HCEC 1CT (cell line): ENCODE results near the gene KIRREL2.
A peak's percentile ranks its signal among the peaks of the same experiment; 100 is the strongest.
"Not testable (repeated sequence)": the region's sequence is repeated elsewhere in the genome, so short reads cannot be mapped to it uniquely, and the experiment has no call there.

Source experiments
- DNase-seq: peaks from one replicate; pipeline ENCODE4 v3.0.0-alpha.2; 2017

KIRREL2 gene

GRCh38 chr19:35899547-35900214, 43.0 kb downstream of the KIRREL2 start:
- DNase-seq: peak; percentile 82

- peak; percentile 46 for DNase-seq
Measured at GRCh38 chr19:35901055-35901644, 44.4 kb downstream of the KIRREL2 start.

GRCh38 chr19:35901854-35902661, 45.3 kb downstream of the KIRREL2 start, which contains the start of gene HCST:
Gene HCST, plus strand, starts transcription at chr19:35902529. Its CDS starts 65 bp downstream, at chr19:35902594.
- no peak for DNase-seq

GRCh38 chr19:35902870-35903475, 46.3 kb downstream of the KIRREL2 start:
- DNase-seq: no peak

- DNase-seq: peak; percentile 63
Measured at GRCh38 chr19:35903550-35904179, 47.0 kb downstream of the KIRREL2 start.

- DNase-seq: no peak
Measured at GRCh38 chr19:35904311-35905068, 47.8 kb downstream of the KIRREL2 start.

- DNase-seq: peak; percentile 47
Measured at GRCh38 chr19:35905178-35905727, 48.5 kb downstream of the KIRREL2 start.

GRCh38 chr19:35907377-35907745, 50.6 kb downstream of the KIRREL2 start:
- DNase-seq: no peak

GRCh38 chr19:35908010-35908441, 51.3 kb downstream of the KIRREL2 start, which contains the start of gene TYROBP:
Gene TYROBP, minus strand, starts transcription at chr19:35908295. Its CDS starts 67 bp downstream, at chr19:35908228.
- no peak for DNase-seq

GRCh38 chr19:35908973-35909683, 52.4 kb downstream of the KIRREL2 start:
- no peak for DNase-seq

GRCh38 chr19:35909684-35910035, 52.9 kb downstream of the KIRREL2 start:
- DNase-seq: no peak

GRCh38 chr19:35910355-35910754, 53.6 kb downstream of the KIRREL2 start:
- not testable (repeated sequence) for DNase-seq

GRCh38 chr19:35911173-35911572, 54.5 kb downstream of the KIRREL2 start:
- no peak for DNase-seq

- no peak for DNase-seq
Measured at GRCh38 chr19:35911790-35912189, 55.1 kb downstream of the KIRREL2 start.

- DNase-seq: no peak
Measured at GRCh38 chr19:35913589-35913988, 56.9 kb downstream of the KIRREL2 start.

GRCh38 chr19:35915443-35915842, 58.7 kb downstream of the KIRREL2 start:
- no peak for DNase-seq
